ENCODE results near the gene PPP1CC.

PPP1CC gene

DNA sequence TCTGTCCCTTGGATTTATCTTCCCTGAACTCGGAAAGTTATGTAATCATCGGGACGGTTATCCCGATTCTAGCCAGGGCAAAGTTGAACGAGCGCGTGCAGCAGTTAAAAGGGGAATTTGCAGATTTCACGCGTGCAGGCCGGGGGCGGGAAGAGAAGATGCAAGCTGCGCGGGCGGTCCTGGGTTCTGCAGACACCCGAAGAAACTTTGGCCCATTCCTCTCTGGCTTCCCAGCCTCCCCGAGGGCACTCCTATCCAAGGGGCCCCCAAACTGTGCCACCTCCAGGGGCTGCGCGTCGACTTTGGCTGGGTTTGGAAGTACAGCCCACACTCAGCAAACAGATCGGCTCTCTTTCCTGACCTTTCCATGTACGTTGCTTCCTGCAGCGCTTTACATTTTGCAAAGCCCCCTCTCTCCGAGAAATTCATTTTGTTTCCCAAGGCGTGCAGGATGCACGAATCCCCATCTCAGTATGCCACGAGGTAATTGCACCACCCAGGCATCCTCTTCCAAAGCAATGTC, 941 bp upstream of the PPP1CC start:
- Histone ChIP-seq H3K27ac (replicated peaks; ENCODE audit: low read length) (no peak overlapping the region), H3K9me3 (replicated peaks in 1 of 2; ENCODE audit: control insufficient read depth in 2 of 2, insufficient read depth in 1 of 2, low read depth in 1 of 2, low read length in 2 of 2) (no peaks in the 10 kb centered on the region), H2BK12ac (ENCODE audit: low read length) (no peak overlapping the region), H2AFZ (ENCODE audit: low read length) (peak overlapping the region; percentile 95), H4K8ac (ENCODE audit: low read depth, low read length) (no peak overlapping the region), H3K36me3 (replicated peaks in 1 of 2; ENCODE audit: control insufficient read depth in 2 of 2, insufficient read depth in 2 of 2, low read length in 2 of 2) (peaks cover 1 to 15% of the 10 kb centered on the region in 2 donors), H3K4ac (ENCODE audit: low read length) (no peak overlapping the region), H3K79me1 (ENCODE audit: low read depth, low read length) (peaks cover 3% of the 10 kb centered on the region), H3K4me3 (ENCODE audit: low read length in 2 of 2) (peak overlapping the region; percentile 31 to 82), H3K18ac (ENCODE audit: low read length) (peak overlapping the region; percentile 81), H3K9ac (ENCODE audit: low read depth, low read length, poor library complexity) (no peak overlapping the region), H3K23ac (ENCODE audit: low read depth, low read length, poor library complexity) (no peak overlapping the region), H2BK120ac (ENCODE audit: low read depth, low read length) (no peak overlapping the region), H2BK5ac (ENCODE audit: low read length) (no peak overlapping the region), H3K4me1 (ENCODE audit: control insufficient read depth in 2 of 2, insufficient read depth in 1 of 2, low read depth in 1 of 2, low read length in 2 of 2) (peaks cover 12 to 30% of the 10 kb centered on the region in 2 donors), H3K14ac (ENCODE audit: low read length) (no peak overlapping the region), H3K4me2 (ENCODE audit: insufficient read depth, low read length, poor library complexity, severe bottlenecking) (peak overlapping the region; percentile 61), H2AK5ac (ENCODE audit: low read depth, low read length) (peak overlapping the region; percentile 82), H4K91ac (ENCODE audit: low read depth, low read length, poor library complexity) (no peak overlapping the region), H2BK15ac (ENCODE audit: low read length) (no peak overlapping the region), H3K27me3 (ENCODE audit: control insufficient read depth in 3 of 3, insufficient read depth in 3 of 3, low read depth in 1 of 3, low read length in 3 of 3) (peaks cover 0 to 2% (median 0%) of the 10 kb centered on the region in 3 experiments)
- DNase-seq (ENCODE audit: low spot score): peak; percentile 27
- WGBS, 2 donors (ENCODE audit: extremely low coverage in 2 of 2, insufficient read length in 2 of 2, insufficient replicate concordance in 1 of 2): no CpG with 5 or more reads among the region's 26 CpGs

DNA sequence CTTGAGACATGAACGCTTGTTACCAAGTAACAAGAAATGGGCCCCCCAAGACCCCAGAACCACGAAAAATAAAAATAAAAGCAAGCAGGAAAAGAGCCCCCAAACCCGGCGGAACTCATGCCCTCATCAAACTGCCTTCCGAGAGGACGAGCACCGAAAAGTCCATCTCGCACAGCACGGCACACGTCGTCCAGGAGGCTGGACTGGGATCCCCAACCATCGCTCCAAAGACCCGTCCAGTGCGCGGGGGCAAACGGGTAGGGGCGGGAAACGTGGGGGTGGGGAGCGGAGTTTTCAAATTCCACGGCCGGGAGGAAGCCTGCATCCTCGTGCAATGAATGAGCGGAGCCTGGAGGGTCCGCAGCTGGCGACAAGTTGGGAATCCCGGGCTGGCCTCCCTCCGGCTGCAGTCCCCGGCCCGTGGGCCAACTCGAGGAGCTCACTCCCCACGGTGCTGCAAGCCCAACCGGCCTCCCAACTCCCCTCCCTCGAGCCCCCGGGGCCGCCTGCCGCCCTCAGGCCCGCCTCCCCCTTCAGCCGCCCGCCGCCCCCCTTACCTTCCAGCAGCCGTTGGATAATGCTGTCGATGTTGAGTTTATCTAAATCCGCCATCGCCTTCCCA, 484 bp downstream of the PPP1CC start:
- Histone ChIP-seq H3K27me3 (ENCODE audit: control insufficient read depth in 3 of 3, insufficient read depth in 3 of 3, low read depth in 1 of 3, low read length in 3 of 3) (peaks cover 0 to 2% (median 0%) of the 10 kb centered on the region in 3 experiments), H2BK15ac (ENCODE audit: low read length) (peak overlapping the region; percentile 63), H3K9me3 (replicated peaks in 1 of 2; ENCODE audit: control insufficient read depth in 2 of 2, insufficient read depth in 1 of 2, low read depth in 1 of 2, low read length in 2 of 2) (no peaks in the 10 kb centered on the region), H3K4me3 (ENCODE audit: low read length in 2 of 2) (peak overlapping the region; percentile 82 to 99), H3K4me2 (ENCODE audit: insufficient read depth, low read length, poor library complexity, severe bottlenecking) (peak overlapping the region; percentile 75), H3K14ac (ENCODE audit: low read length) (no peak overlapping the region), H2BK5ac (ENCODE audit: low read length) (peak overlapping the region; percentile 91), H3K18ac (ENCODE audit: low read length) (peak overlapping the region; percentile 97), H3K23ac (ENCODE audit: low read depth, low read length, poor library complexity) (peak overlapping the region; percentile 96), H3K9ac (ENCODE audit: low read depth, low read length, poor library complexity) (peak overlapping the region; percentile 92), H3K27ac (replicated peaks; ENCODE audit: low read length) (peak overlapping the region; percentile 73), H3K79me1 (ENCODE audit: low read depth, low read length) (peaks cover 4% of the 10 kb centered on the region), H2BK120ac (ENCODE audit: low read depth, low read length) (no peak overlapping the region), H4K91ac (ENCODE audit: low read depth, low read length, poor library complexity) (no peak overlapping the region), H2AFZ (ENCODE audit: low read length) (peak overlapping the region; percentile 90), H2AK5ac (ENCODE audit: low read depth, low read length) (peak overlapping the region; percentile 94), H3K4me1 (ENCODE audit: control insufficient read depth in 2 of 2, insufficient read depth in 1 of 2, low read depth in 1 of 2, low read length in 2 of 2) (peaks cover 15 to 32% of the 10 kb centered on the region in 2 donors), H2BK12ac (ENCODE audit: low read length) (no peak overlapping the region), H3K4ac (ENCODE audit: low read length) (peak overlapping the region; percentile 91), H3K36me3 (replicated peaks in 1 of 2; ENCODE audit: control insufficient read depth in 2 of 2, insufficient read depth in 2 of 2, low read length in 2 of 2) (peaks cover 3 to 29% of the 10 kb centered on the region in 2 donors), H4K8ac (ENCODE audit: low read depth, low read length) (no peak overlapping the region)
- peak; percentile 18 for DNase-seq (ENCODE audit: low spot score)
- no CpG with 5 or more reads among the region's 44 CpGs for WGBS, 2 donors (ENCODE audit: extremely low coverage in 2 of 2, insufficient read length in 2 of 2, insufficient replicate concordance in 1 of 2)

DNA sequence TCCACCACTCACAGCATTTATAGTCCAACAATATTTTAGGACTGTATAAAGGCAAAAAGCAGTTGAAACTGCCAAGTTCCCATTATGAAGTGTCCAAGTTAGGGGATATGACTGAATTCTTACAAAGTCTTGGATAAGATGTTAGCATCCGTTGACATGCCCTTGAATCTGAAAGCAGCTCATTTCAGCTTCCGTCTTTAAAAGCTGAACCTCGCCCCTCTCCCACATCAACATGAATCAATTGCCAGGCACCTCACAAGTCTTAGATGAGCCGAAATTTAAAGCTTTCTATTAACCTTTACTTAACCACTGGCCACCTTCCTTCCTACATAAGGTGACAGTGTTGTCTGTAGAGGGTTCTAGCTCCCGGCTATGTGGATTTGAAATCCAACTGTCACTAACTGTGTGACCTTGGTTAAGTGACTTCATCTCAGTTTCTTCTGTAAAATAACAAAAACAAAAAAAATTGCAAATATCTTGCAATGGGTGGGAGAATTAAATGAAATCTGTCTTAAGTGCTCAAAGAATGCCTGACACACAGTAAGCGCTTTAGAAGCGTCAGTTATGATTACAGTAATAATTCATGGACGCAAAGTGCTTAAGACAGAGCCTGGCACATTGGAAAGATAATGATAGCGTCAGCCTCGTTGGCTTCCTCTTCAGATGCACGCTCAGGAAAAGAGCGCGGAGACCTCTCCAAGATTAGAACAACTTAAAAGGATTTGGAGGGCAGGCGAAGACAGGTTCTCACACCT, 1.2 kb downstream of the PPP1CC start:
- no peak overlapping the region for H2BK120ac ChIP-seq (ENCODE audit: low read depth, low read length)
- peak overlapping the region; percentile 43 for H3K23ac ChIP-seq (ENCODE audit: low read depth, low read length, poor library complexity)
- DNase-seq (ENCODE audit: low spot score): no peak
- WGBS, 2 donors (ENCODE audit: extremely low coverage in 2 of 2, insufficient read length in 2 of 2, insufficient replicate concordance in 1 of 2): no CpG with 5 or more reads among the region's 14 CpGs
- H3K27me3 ChIP-seq (ENCODE audit: control insufficient read depth in 3 of 3, insufficient read depth in 3 of 3, low read depth in 1 of 3, low read length in 3 of 3): peaks cover 0 to 2% (median 0%) of the 10 kb centered on the region in 3 experiments
- peaks cover 3 to 36% of the 10 kb centered on the region in 2 donors for H3K36me3 ChIP-seq (replicated peaks in 1 of 2; ENCODE audit: control insufficient read depth in 2 of 2, insufficient read depth in 2 of 2, low read length in 2 of 2)
- no peak overlapping the region for H2BK12ac ChIP-seq (ENCODE audit: low read length)
- H4K8ac ChIP-seq (ENCODE audit: low read depth, low read length): no peak overlapping the region
- H2BK15ac ChIP-seq (ENCODE audit: low read length): peak overlapping the region; percentile 63
- peak overlapping the region; percentile 75 for H3K9ac ChIP-seq (ENCODE audit: low read depth, low read length, poor library complexity)
- no peak overlapping the region for H3K14ac ChIP-seq (ENCODE audit: low read length)
- no peak overlapping the region for H2AFZ ChIP-seq (ENCODE audit: low read length)
- no peak overlapping the region for H3K4ac ChIP-seq (ENCODE audit: low read length)
- H3K4me3 ChIP-seq (ENCODE audit: low read length in 2 of 2): peak overlapping the region; percentile 82 to 99
- H3K4me2 ChIP-seq (ENCODE audit: insufficient read depth, low read length, poor library complexity, severe bottlenecking): peak overlapping the region; percentile 75
- H2BK5ac ChIP-seq (ENCODE audit: low read length): peak overlapping the region; percentile 91
- no peak overlapping the region for H3K18ac ChIP-seq (ENCODE audit: low read length)
- H3K27ac ChIP-seq (replicated peaks; ENCODE audit: low read length): no peak overlapping the region
- no peak overlapping the region for H2AK5ac ChIP-seq (ENCODE audit: low read depth, low read length)
- H4K91ac ChIP-seq (ENCODE audit: low read depth, low read length, poor library complexity): no peak overlapping the region
- no peaks in the 10 kb centered on the region for H3K9me3 ChIP-seq (replicated peaks in 1 of 2; ENCODE audit: control insufficient read depth in 2 of 2, insufficient read depth in 1 of 2, low read depth in 1 of 2, low read length in 2 of 2)
- H3K79me1 ChIP-seq (ENCODE audit: low read depth, low read length): peaks cover 4% of the 10 kb centered on the region
- H3K4me1 ChIP-seq (ENCODE audit: control insufficient read depth in 2 of 2, insufficient read depth in 1 of 2, low read depth in 1 of 2, low read length in 2 of 2): peaks cover 15 to 32% of the 10 kb centered on the region in 2 donors

DNA sequence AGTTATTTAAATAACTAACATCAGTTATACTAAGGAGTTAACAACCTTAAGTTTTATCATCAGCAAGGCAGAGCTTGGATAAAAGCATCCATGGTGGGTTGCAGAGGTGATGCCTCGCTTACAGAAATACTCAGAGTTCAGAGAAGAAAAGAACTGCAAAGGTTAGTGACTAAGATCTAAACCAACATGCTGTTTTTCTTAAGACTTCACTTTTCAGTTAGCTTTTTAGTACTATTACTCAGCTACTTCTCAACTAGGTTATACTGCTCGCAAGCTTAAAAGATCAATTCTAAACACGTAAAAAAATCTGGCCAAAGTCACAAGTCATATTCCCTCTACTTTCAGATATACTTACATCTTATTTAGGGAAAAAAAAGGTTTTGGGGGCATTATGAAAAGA, 2.8 kb downstream of the PPP1CC start:
- Histone ChIP-seq H2BK5ac (ENCODE audit: low read length) (no peak overlapping the region), H3K4me2 (ENCODE audit: insufficient read depth, low read length, poor library complexity, severe bottlenecking) (no peak overlapping the region), H3K4ac (ENCODE audit: low read length) (no peak overlapping the region), H2AK5ac (ENCODE audit: low read depth, low read length) (no peak overlapping the region), H3K9ac (ENCODE audit: low read depth, low read length, poor library complexity) (no peak overlapping the region), H3K9me3 (replicated peaks in 1 of 2; ENCODE audit: control insufficient read depth in 2 of 2, insufficient read depth in 1 of 2, low read depth in 1 of 2, low read length in 2 of 2) (no peaks in the 10 kb centered on the region), H2BK120ac (ENCODE audit: low read depth, low read length) (no peak overlapping the region), H3K18ac (ENCODE audit: low read length) (no peak overlapping the region), H2BK15ac (ENCODE audit: low read length) (no peak overlapping the region), H2BK12ac (ENCODE audit: low read length) (no peak overlapping the region), H3K4me3 (ENCODE audit: low read length in 2 of 2) (peak overlapping the region in 1 of 2 donors; percentile 25), H2AFZ (ENCODE audit: low read length) (no peak overlapping the region), H3K79me1 (ENCODE audit: low read depth, low read length) (peaks cover 4% of the 10 kb centered on the region), H4K8ac (ENCODE audit: low read depth, low read length) (no peak overlapping the region), H3K14ac (ENCODE audit: low read length) (no peak overlapping the region), H3K27ac (replicated peaks; ENCODE audit: low read length) (no peak overlapping the region), H3K36me3 (replicated peaks in 1 of 2; ENCODE audit: control insufficient read depth in 2 of 2, insufficient read depth in 2 of 2, low read length in 2 of 2) (peaks cover 6 to 52% of the 10 kb centered on the region in 2 donors), H3K4me1 (ENCODE audit: control insufficient read depth in 2 of 2, insufficient read depth in 1 of 2, low read depth in 1 of 2, low read length in 2 of 2) (peaks cover 15 to 32% of the 10 kb centered on the region in 2 donors), H3K27me3 (ENCODE audit: control insufficient read depth in 3 of 3, insufficient read depth in 3 of 3, low read depth in 1 of 3, low read length in 3 of 3) (no peaks in the 10 kb centered on the region), H4K91ac (ENCODE audit: low read depth, low read length, poor library complexity) (no peak overlapping the region), H3K23ac (ENCODE audit: low read depth, low read length, poor library complexity) (no peak overlapping the region)
- WGBS, 2 donors (ENCODE audit: extremely low coverage in 2 of 2, insufficient read length in 2 of 2, insufficient replicate concordance in 1 of 2): no CpG with 5 or more reads among the region's 3 CpGs
- no peak for DNase-seq (ENCODE audit: low spot score)
